Endothelial cell of umbilical vein (primary cell): ENCODE measurements around the gene ADCY5.

Experiments used
- CTCF ChIP-seq, 2 donors: IDR thresholded peaks; 1 replicate in 1 of 2; 2 replicates in 1 of 2; pipeline ENCODE4 v1.5.1; 2011; ENCODE audit warnings: low read length in 2 of 2, mild to moderate bottlenecking in 2 of 2, moderate library complexity in 2 of 2, control low read depth in 1 of 2, inconsistent platforms in 1 of 2, low read depth in 1 of 2; ENCODE audit not compliant: insufficient read depth in 1 of 2; ENCODE audit errors: extremely low read depth in 1 of 2
- FOS ChIP-seq: IDR thresholded peaks from 2 replicates; pipeline ENCODE4 v1.6.1; 2011; ENCODE audit warnings: mild to moderate bottlenecking, low read length, moderate library complexity, borderline replicate concordance; ENCODE audit not compliant: insufficient read depth
- POLR2A ChIP-seq: IDR thresholded peaks from 2 replicates; pipeline ENCODE4 v1.6.1; 2012; ENCODE audit warnings: low read depth, mild to moderate bottlenecking, control low read depth, low read length
- POLR2AphosphoS5 ChIP-seq: IDR thresholded peaks from 2 replicates; pipeline ENCODE4 v1.6.1; 2012; ENCODE audit warnings: low read depth, mild to moderate bottlenecking, control low read depth, low read length, moderate library complexity; ENCODE audit not compliant: insufficient read depth

- TF ChIP-seq CTCF (IDR thresholded peaks at IDR 0.05; ENCODE audit: extremely low read depth in 1 of 2, insufficient read depth in 1 of 2, low read depth in 1 of 2, low read length in 2 of 2) (no peak), POLR2A (no peak), POLR2AphosphoS5 (no peak), FOS (no peak)
Observed at GRCh38 chr3:123352134-123352554, 96.7 kb downstream of the ADCY5 start.
